C4-2B (cell line): ENCODE measurements around the gene FAM180B.

Source experiments
- ZFX ChIP-seq: fragments of 450-650 bp; IDR thresholded peaks from 2 replicates; pipeline ENCODE4 v1.6.1; 2017
- TF ChIP-seq, protein P1 (sequence below): fragments of 450-650 bp; conservative IDR thresholded peaks from 2 replicates; pipeline ENCODE4 v1.5.1; 2017; ENCODE audit warnings: mild to moderate bottlenecking

GRCh38 chr11:47593492-47593933, 7.0 kb downstream of the FAM180B start:
- TF ChIP-seq, protein P1, sequence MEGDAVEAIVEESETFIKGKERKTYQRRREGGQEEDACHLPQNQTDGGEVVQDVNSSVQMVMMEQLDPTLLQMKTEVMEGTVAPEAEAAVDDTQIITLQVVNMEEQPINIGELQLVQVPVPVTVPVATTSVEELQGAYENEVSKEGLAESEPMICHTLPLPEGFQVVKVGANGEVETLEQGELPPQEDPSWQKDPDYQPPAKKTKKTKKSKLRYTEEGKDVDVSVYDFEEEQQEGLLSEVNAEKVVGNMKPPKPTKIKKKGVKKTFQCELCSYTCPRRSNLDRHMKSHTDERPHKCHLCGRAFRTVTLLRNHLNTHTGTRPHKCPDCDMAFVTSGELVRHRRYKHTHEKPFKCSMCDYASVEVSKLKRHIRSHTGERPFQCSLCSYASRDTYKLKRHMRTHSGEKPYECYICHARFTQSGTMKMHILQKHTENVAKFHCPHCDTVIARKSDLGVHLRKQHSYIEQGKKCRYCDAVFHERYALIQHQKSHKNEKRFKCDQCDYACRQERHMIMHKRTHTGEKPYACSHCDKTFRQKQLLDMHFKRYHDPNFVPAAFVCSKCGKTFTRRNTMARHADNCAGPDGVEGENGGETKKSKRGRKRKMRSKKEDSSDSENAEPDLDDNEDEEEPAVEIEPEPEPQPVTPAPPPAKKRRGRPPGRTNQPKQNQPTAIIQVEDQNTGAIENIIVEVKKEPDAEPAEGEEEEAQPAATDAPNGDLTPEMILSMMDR, result no peak
- TF ChIP-seq ZFX, result no peak
